ENCODE results near the gene GPR155. TPM values are rescaled to one million over a fixed set of nuclear protein-coding genes. Genes with fewer than 3 reads are reported as not detected.
"Not testable (repeated sequence)": the region's sequence is repeated elsewhere in the genome, so short reads cannot be mapped to it uniquely, and the experiment has no call there.

GPR155 gene
- polyA plus RNA-seq, 1 donor (not counting 4 experiments of a cell fraction or from before 2014, with no cell fraction given): 15.7 TPM

DNA sequence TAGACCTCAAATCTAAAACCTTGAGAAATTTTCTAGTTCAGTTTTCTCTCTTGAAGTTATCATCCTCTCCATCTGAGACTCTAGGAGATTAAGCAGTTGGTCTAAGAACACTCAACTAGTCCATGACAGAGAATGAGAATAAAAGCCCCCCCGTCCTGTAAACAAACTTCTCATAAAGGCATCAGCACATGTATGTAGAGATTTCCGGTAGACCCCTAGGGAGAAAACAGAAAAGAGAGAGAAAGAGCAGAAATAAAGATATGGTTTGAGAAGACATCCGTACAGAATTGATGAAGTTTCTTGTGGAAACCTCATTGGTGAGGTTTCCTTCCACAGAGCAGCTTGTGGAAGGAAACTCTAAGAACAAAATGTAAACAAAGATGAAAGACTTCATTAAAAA, 3.2 kb upstream of the GPR155 start:
- no peaks in the 10 kb centered on the region for H3K27me3 ChIP-seq (ENCODE audit: control insufficient read depth, extremely low read depth, insufficient read depth, low read length)
- peaks cover 4% of the 10 kb centered on the region for H3K4me1 ChIP-seq (ENCODE audit: control insufficient read depth, extremely low read depth, insufficient read depth, low read length)
- FAIRE-seq: no peak
- TF ChIP-seq EZH2 (IDR thresholded peaks at IDR 0.05; ENCODE audit: low read length): no peak
- TF ChIP-seq, protein P1, sequence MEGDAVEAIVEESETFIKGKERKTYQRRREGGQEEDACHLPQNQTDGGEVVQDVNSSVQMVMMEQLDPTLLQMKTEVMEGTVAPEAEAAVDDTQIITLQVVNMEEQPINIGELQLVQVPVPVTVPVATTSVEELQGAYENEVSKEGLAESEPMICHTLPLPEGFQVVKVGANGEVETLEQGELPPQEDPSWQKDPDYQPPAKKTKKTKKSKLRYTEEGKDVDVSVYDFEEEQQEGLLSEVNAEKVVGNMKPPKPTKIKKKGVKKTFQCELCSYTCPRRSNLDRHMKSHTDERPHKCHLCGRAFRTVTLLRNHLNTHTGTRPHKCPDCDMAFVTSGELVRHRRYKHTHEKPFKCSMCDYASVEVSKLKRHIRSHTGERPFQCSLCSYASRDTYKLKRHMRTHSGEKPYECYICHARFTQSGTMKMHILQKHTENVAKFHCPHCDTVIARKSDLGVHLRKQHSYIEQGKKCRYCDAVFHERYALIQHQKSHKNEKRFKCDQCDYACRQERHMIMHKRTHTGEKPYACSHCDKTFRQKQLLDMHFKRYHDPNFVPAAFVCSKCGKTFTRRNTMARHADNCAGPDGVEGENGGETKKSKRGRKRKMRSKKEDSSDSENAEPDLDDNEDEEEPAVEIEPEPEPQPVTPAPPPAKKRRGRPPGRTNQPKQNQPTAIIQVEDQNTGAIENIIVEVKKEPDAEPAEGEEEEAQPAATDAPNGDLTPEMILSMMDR (optimal IDR thresholded peaks at IDR 0.05 in 1 of 3, IDR thresholded peaks at IDR 0.05 in 1 of 3, conservative IDR thresholded peaks at IDR 0.05 in 1 of 3; ENCODE audit: extremely low read depth in 1 of 3, insufficient read depth in 2 of 3, low read length in 3 of 3): no peak
- no peak overlapping the region for H3K4me2 ChIP-seq (ENCODE audit: control insufficient read depth, extremely low read depth, insufficient read depth, low read depth, low read length)
- no peaks in the 10 kb centered on the region for H4K20me1 ChIP-seq (ENCODE audit: control insufficient read depth, extremely low read depth, insufficient read depth, low read length)
- H3K36me3 ChIP-seq (ENCODE audit: control insufficient read depth in 2 of 2, extremely low read depth in 1 of 2, insufficient read depth in 2 of 2, low read length in 2 of 2): no peaks in the 10 kb centered on the region
- no peak overlapping the region for H2AFZ ChIP-seq (ENCODE audit: control insufficient read depth, low read length)
- dilution Hi-C loops (cut with MboI; ENCODE audit: extremely low pct_ligation_motif_present, low sequenced_read_pairs): no loop called here
- no peak overlapping the region for H3K27ac ChIP-seq (ENCODE audit: control insufficient read depth, insufficient read depth, low read length)
- H3K9ac ChIP-seq (ENCODE audit: control insufficient read depth, extremely low read depth, insufficient read depth, low read length): no peak overlapping the region
- DNase-seq (ENCODE audit: low read depth, low spot score): no peak
- no peaks in the 10 kb centered on the region for H3K9me1 ChIP-seq (ENCODE audit: control insufficient read depth, extremely low read depth, insufficient read depth, low read length)
- peaks cover 3% of the 10 kb centered on the region for H3K79me2 ChIP-seq (ENCODE audit: control insufficient read depth, insufficient read depth, low read length)
- H3K4me3 ChIP-seq (ENCODE audit: control insufficient read depth in 2 of 3, extremely low read depth in 1 of 3, insufficient read depth in 2 of 3, low read depth in 1 of 3, low read length in 3 of 3): no peak overlapping the region
- H3K9me3 ChIP-seq (ENCODE audit: control insufficient read depth, low read depth, low read length): no peaks in the 10 kb centered on the region

DNA sequence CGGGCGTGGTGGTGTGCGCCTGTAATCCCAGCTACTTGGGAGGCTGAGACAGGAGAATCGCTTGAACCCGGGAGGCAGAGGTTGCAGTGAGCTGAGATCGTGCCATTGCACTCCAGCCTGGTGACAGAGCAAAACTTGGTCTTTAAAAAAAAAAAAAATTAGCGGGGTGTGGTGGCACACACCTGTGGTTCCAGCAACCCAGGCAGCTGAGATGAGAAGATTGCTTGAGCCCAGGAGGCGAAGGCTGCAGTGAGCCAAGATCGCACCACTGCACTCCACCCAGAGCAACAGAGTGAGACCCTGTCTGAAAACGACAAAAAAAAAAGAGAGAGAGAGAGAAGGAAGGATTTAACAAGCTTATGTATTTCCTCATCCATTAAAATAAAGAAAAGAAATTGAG, 2.7 kb upstream of the GPR155 start:
- not testable (repeated sequence) for H3K9me1 ChIP-seq (ENCODE audit: control insufficient read depth, extremely low read depth, insufficient read depth, low read length); H3K9me3 ChIP-seq (ENCODE audit: control insufficient read depth, low read depth, low read length); H3K4me1 ChIP-seq (ENCODE audit: control insufficient read depth, extremely low read depth, insufficient read depth, low read length); H3K79me2 ChIP-seq (ENCODE audit: control insufficient read depth, insufficient read depth, low read length); H4K20me1 ChIP-seq (ENCODE audit: control insufficient read depth, extremely low read depth, insufficient read depth, low read length); H3K36me3 ChIP-seq (ENCODE audit: control insufficient read depth in 2 of 2, extremely low read depth in 1 of 2, insufficient read depth in 2 of 2, low read length in 2 of 2); H3K27me3 ChIP-seq (ENCODE audit: control insufficient read depth, extremely low read depth, insufficient read depth, low read length); H3K9ac ChIP-seq (ENCODE audit: control insufficient read depth, extremely low read depth, insufficient read depth, low read length); H2AFZ ChIP-seq (ENCODE audit: control insufficient read depth, low read length); FAIRE-seq; H3K27ac ChIP-seq (ENCODE audit: control insufficient read depth, insufficient read depth, low read length); DNase-seq (ENCODE audit: low read depth, low spot score); H3K4me2 ChIP-seq (ENCODE audit: control insufficient read depth, extremely low read depth, insufficient read depth, low read depth, low read length); H3K4me3 ChIP-seq (ENCODE audit: control insufficient read depth in 2 of 3, extremely low read depth in 1 of 3, insufficient read depth in 2 of 3, low read depth in 1 of 3, low read length in 3 of 3)
- dilution Hi-C loops (cut with MboI; ENCODE audit: extremely low pct_ligation_motif_present, low sequenced_read_pairs): loop anchor here (5.0 kb wide), 1 partner anchor 33 kb away; no protein-coding TSS in a partner anchor

DNA sequence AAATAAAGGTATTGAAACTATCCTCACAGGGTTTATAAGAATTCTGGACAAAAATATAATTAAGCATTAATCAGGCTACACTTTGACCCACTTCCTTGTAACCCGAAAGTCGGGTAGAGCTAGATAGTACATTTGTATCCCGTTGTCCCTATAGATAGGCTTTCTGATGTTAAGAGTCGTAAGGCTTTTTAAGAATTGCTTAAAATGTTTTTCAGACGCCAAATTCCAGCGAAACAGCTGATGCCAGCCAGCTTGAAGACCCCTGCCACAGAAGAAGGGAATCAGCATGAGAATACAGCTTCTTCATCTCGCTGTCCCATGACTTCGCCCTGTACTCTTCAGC, 962 bp upstream of the GPR155 start:
- dilution Hi-C loops (cut with MboI; ENCODE audit: extremely low pct_ligation_motif_present, low sequenced_read_pairs): loop anchor here (5.0 kb wide), 1 partner anchor 35 kb away; no protein-coding TSS in a partner anchor
- H2AFZ ChIP-seq (ENCODE audit: control insufficient read depth, low read length): peak overlapping the region; percentile 99
- no peaks in the 10 kb centered on the region for H4K20me1 ChIP-seq (ENCODE audit: control insufficient read depth, extremely low read depth, insufficient read depth, low read length)
- H3K27ac ChIP-seq (ENCODE audit: control insufficient read depth, insufficient read depth, low read length): no peak overlapping the region
- H3K4me2 ChIP-seq (ENCODE audit: control insufficient read depth, extremely low read depth, insufficient read depth, low read depth, low read length): peak overlapping the region; percentile 96
- H3K36me3 ChIP-seq (ENCODE audit: control insufficient read depth in 2 of 2, extremely low read depth in 1 of 2, insufficient read depth in 2 of 2, low read length in 2 of 2): no peaks in the 10 kb centered on the region
- H3K9ac ChIP-seq (ENCODE audit: control insufficient read depth, extremely low read depth, insufficient read depth, low read length): no peak overlapping the region
- H3K4me1 ChIP-seq (ENCODE audit: control insufficient read depth, extremely low read depth, insufficient read depth, low read length): peaks cover 15% of the 10 kb centered on the region
- peaks cover 3% of the 10 kb centered on the region for H3K79me2 ChIP-seq (ENCODE audit: control insufficient read depth, insufficient read depth, low read length)
- no peak for FAIRE-seq
- H3K9me3 ChIP-seq (ENCODE audit: control insufficient read depth, low read depth, low read length): no peaks in the 10 kb centered on the region
- TF ChIP-seq, protein P1 (optimal IDR thresholded peaks at IDR 0.05 in 1 of 3, IDR thresholded peaks at IDR 0.05 in 1 of 3, conservative IDR thresholded peaks at IDR 0.05 in 1 of 3; ENCODE audit: extremely low read depth in 1 of 3, insufficient read depth in 2 of 3, low read length in 3 of 3): no peak
- no peak for TF ChIP-seq EZH2 (IDR thresholded peaks at IDR 0.05; ENCODE audit: low read length)
- H3K27me3 ChIP-seq (ENCODE audit: control insufficient read depth, extremely low read depth, insufficient read depth, low read length): no peaks in the 10 kb centered on the region
- no peak for DNase-seq (ENCODE audit: low read depth, low spot score)
- no peaks in the 10 kb centered on the region for H3K9me1 ChIP-seq (ENCODE audit: control insufficient read depth, extremely low read depth, insufficient read depth, low read length)
- H3K4me3 ChIP-seq (ENCODE audit: control insufficient read depth in 2 of 3, extremely low read depth in 1 of 3, insufficient read depth in 2 of 3, low read depth in 1 of 3, low read length in 3 of 3): peak overlapping the region; percentile 82 to 91 (median 90)

All from keratinocyte (primary cell).